Omental fat pad (tissue), 4 donors: ENCODE data around the gene PLIN4. TPM values are rescaled to one million over a fixed set of nuclear protein-coding genes. Genes with fewer than 3 reads are reported as not detected.

Experiments
- ATAC-seq: fragments of 150-250 bp; one replicate; pipeline ENCODE4 v1.9.1; 2016; ENCODE audit warnings: mild to moderate bottlenecking, moderate library complexity; ENCODE audit not compliant: low FRiP score
- DNase-seq: peaks from one replicate; pipeline ENCODE4 v3.0.0-alpha.2; 2019; ENCODE audit warnings: low spot score
- CTCF ChIP-seq, 3 donors: fragments of 450-650 bp; IDR thresholded peaks; one replicate each; pipeline ENCODE4 v1.5.1; 2016 to 2017; ENCODE audit warnings: antibody characterized with exemption in 3 of 3, mild to moderate bottlenecking in 3 of 3, moderate library complexity in 2 of 3
- total RNA-seq, 4 donors: library from RNA; depleted of rRNA; stranded (reverse); fragments of >200 nt; gene quantifications; one replicate each; pipeline ENCODE4 v1.1.0, GENCODE V29; 2016

PLIN4 gene
- total RNA-seq, 4 donors from 2014 or later = 183 to 2,054 (median 453) TPM

DNA sequence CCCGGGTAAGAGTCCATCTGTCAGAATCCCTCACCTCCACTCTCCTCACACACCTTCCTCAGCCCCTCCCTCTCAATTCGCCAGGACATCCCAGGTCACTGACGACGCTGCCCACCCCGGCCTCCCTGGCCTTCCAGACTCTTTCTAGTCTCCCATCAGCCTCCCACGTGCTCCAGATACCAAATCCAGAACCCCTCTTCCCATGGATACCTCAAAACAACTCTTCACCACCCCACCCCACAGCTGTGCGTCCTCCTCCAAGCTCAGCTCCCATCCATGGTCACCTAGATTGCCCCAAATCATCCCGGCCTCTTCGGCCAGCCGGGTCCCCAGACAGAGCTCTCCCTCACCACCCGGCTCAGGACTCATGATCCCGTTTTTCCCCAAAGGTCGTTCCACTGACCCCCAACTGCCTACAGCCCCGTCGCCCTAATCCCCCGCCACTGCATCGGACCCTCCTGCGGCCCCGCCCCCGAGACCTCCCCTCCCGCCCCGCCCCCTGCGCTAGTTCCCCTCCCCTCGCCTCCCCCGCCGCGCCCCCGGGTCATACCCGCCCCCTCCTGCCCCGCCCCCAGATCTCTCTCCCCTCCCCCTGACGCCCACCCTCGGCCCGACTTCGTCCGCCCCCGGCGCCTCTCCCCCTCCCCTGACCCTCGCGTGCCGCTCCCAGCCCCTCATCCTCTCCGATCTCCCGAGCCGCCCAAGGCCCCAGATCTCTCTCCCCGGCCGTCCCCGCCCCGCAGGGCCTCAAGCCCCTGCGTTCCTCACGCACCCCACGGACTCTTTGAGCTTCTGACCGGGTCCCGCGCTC lies 61.2 kb downstream of the PLIN4 start:
- no peak for TF ChIP-seq CTCF (IDR thresholded peaks at IDR 0.05)
- no peak for DNase-seq
- ATAC-seq = peak; percentile 1

DNA sequence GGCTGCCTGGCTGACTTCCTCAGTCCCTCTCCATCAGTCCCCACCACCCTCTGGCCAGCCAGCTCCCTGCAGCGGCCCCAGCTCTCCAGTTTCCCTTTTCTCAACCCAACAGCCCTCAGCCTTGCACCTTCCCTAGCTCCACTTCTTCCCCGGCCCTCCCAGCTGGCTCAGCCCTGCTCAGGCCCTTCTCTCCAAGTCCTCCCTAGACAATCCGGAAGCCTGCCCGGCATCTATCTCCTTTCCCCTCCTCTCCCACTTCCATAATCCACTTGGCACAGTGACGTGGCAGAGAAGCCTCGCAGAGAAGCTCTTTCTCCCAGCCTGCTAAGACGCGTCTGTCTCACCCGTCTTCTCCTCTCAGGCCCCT lies 61.8 kb downstream of the PLIN4 start:
- TF ChIP-seq CTCF (IDR thresholded peaks at IDR 0.05) = no peak
- DNase-seq = no peak
- no peak for ATAC-seq

GRCh38 chr19:4455719-4456475 lies 62.4 kb downstream of the PLIN4 start:
- ATAC-seq = peak; percentile 67
- no peak for DNase-seq
- no peak for TF ChIP-seq CTCF (IDR thresholded peaks at IDR 0.05)

DNA sequence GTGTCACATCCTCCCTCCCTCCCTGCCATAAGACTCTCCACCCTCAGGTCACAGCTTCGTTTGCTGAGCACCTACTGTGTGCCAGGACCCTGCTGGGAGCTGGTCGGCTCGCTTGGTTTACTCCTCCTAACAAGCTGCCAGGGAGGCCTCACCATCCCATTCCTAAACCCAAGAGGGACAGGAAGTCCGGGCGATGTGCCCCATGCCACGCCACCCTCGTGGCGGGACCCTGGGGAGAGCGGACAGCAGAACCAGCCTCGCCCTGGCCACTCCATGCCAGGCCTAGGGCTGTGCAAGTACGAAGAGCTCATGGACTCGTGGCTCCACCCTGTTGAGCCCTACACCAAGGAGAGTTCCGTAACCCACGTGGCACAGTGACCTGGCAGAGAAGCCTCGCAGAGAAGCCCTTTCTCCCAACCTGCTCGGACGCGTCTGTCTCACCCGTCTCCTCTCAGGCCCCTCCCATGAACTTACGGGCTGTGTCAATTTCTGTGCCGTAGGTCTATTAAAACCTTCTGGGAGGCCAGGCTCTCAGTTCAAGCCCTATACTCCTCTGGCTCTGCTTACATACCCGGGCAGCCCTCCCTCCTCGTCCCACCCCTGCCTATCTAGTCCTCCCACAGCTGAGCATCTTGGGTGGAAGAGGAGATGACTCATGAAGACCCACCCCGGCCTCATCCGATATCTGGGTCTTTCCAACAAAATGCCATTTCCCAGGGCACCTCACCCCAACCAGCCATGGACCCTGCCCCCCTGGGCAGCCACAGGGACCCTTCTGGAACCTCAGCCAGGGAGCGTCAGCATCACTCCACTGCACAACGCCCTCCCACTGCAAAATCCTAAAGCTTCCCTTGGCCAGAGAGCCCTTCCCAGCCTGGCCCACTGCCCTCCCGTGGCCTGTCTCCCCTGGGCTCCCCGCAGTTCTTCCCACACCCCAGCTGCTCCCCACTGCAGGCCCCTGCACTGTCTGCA lies 63.3 kb downstream of the PLIN4 start:
- no peak for DNase-seq
- no peak for TF ChIP-seq CTCF (IDR thresholded peaks at IDR 0.05)
- ATAC-seq = peak; percentile 82

DNA sequence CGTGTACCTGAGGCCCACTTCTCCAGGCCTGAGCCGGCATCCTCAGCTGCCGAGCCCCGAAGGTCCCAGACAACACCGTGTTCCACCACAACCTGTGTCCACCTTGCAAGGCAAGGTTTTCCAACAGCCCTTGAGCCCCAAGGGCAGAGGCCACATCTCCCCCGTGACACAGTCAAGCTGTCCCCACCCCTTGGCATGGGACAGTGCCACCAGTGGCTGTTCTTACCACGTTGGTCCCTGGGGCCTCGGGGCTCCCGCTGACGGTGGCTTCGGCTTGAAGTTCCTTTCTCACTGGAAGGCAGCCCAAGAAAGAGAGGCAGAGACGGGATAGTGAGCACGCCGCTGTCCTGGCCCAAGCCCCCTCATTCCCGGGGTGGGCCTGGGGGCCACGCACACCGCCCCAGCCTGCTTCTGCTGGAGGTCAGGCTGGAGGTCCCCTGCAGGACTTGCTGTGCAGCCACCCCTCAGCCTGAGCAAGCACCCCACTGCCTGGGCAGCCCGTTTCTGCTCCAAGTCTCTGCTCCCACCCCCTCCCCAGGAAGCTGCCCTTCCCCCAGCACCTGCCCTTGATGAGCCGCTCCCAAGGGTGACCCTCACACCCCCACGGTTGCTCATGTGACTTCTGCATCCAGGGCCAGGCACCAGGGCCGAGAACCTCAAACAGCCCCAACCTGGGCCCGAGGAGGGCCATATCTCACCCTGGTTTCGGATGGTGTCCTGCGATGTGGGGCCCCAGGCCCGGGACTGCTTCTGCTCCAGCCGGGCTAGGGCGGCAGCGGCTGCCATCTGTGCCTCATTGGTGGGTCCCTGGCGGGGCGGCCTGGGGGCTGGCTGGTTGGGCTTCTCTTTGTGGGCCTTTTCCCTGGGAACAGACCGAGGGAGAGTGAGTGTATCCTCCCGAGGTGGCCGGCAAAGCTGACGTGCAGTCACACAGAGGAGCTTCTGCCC lies 64.8 kb downstream of the PLIN4 start:
- ATAC-seq (no peak), DNase-seq (no peak)
- no peak for TF ChIP-seq CTCF (IDR thresholded peaks at IDR 0.05)
